Measurements from ENCODE around the gene PHLDB2.

DNA sequence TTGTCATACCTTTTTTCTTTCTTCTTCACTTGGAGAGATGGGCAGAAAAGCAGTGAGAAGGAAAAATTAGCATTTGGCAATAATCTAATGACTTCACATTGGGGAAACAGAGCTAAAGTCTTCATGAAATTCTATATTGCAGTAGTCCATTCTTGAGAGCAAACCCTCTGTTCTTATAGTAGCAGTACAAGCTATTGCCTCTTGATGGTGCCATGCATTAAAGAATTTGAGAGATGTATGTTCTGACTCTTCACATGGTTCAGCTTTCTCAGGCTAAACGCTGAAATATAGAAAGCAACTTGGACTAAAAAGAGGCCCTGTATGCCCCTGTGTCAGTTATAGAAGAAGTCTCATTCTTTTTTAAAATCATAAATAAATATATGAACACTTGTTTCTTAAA is 36.0 kb downstream of the PHLDB2 start:
- TF ChIP-seq, protein P1, sequence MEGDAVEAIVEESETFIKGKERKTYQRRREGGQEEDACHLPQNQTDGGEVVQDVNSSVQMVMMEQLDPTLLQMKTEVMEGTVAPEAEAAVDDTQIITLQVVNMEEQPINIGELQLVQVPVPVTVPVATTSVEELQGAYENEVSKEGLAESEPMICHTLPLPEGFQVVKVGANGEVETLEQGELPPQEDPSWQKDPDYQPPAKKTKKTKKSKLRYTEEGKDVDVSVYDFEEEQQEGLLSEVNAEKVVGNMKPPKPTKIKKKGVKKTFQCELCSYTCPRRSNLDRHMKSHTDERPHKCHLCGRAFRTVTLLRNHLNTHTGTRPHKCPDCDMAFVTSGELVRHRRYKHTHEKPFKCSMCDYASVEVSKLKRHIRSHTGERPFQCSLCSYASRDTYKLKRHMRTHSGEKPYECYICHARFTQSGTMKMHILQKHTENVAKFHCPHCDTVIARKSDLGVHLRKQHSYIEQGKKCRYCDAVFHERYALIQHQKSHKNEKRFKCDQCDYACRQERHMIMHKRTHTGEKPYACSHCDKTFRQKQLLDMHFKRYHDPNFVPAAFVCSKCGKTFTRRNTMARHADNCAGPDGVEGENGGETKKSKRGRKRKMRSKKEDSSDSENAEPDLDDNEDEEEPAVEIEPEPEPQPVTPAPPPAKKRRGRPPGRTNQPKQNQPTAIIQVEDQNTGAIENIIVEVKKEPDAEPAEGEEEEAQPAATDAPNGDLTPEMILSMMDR (IDR thresholded peaks at IDR 0.05) = peak in 2 of 3 experiments; percentile 23
- no peak for TF ChIP-seq POLR2A (IDR thresholded peaks at IDR 0.05; ENCODE audit: low read depth)
- TF ChIP-seq POLR2AphosphoS5 (IDR thresholded peaks at IDR 0.05) = no peak

Data from esophagus muscularis mucosa (tissue), 3 donors.